NOMO-1 (cell line): Measurements from ENCODE around the gene NRGN.

Experiments
- DNase-seq, 2 experiments: peaks; one replicate each; lab custom pipeline; 2025; ENCODE audit not compliant: unreplicated experiment in 2 of 2; lab: John Stamatoyannopoulos, UW

Gene NRGN

GRCh38 chr11:124739479-124740276, at the start of gene NRGN:
NRGN (plus strand) TSS chr11:124739942; CDS start chr11:124740085, 143 bp downstream.
- peak; percentile 87 to 89 for DNase-seq

GRCh38 chr11:124693142-124693541, 46.6 kb upstream of the NRGN start:
- DNase-seq = no peak

GRCh38 chr11:124699547-124699946, 40.2 kb upstream of the NRGN start:
- no peak for DNase-seq

GRCh38 chr11:124700028-124700427, 39.7 kb upstream of the NRGN start:
- no peak for DNase-seq

- DNase-seq = no peak
Measured at GRCh38 chr11:124707829-124708228, 31.9 kb upstream of the NRGN start.

GRCh38 chr11:124712392-124712791, 27.4 kb upstream of the NRGN start:
- DNase-seq = no peak

GRCh38 chr11:124716591-124716990, 23.2 kb upstream of the NRGN start:
- DNase-seq = no peak

- DNase-seq = no peak
Measured at GRCh38 chr11:124717421-124717785, 22.3 kb upstream of the NRGN start.

GRCh38 chr11:124717786-124718651, 21.7 kb upstream of the NRGN start:
- no peak for DNase-seq

GRCh38 chr11:124718801-124719200, 20.9 kb upstream of the NRGN start:
- DNase-seq = no peak

- no peak for DNase-seq
Measured at GRCh38 chr11:124719534-124719933, 20.2 kb upstream of the NRGN start.

GRCh38 chr11:124722176-124722575, 17.6 kb upstream of the NRGN start:
- DNase-seq = no peak

GRCh38 chr11:124724979-124725718, 14.6 kb upstream of the NRGN start:
- peak in 1 of 2 experiments; percentile 23 for DNase-seq

GRCh38 chr11:124725719-124726105, 14.0 kb upstream of the NRGN start:
- DNase-seq = peak; percentile 31

- no peak for DNase-seq
Measured at GRCh38 chr11:124727474-124727873, 12.3 kb upstream of the NRGN start.

GRCh38 chr11:124728134-124728533, 11.6 kb upstream of the NRGN start:
- no peak for DNase-seq

- peak; percentile 15 to 26 for DNase-seq
Measured at GRCh38 chr11:124729571-124729970, 10.2 kb upstream of the NRGN start.

- peak; percentile 96 to 97 for DNase-seq
Measured at GRCh38 chr11:124732230-124732629, 7.5 kb upstream of the NRGN start.

- peak; percentile 75 to 83 for DNase-seq
Measured at GRCh38 chr11:124736736-124737135, 3.0 kb upstream of the NRGN start.

- no peak for DNase-seq
Measured at GRCh38 chr11:124737638-124738305, 2.0 kb upstream of the NRGN start.
